NCI-H1694 (cell line): ENCODE data around the gene BRPF1.

Source experiments
- DNase-seq: peaks from one replicate; lab custom pipeline; 2025; lab: John Stamatoyannopoulos, UW

BRPF1 gene

GRCh38 chr3:9787714-9788113 is 56.2 kb downstream of the BRPF1 start:
- no peak for DNase-seq

- DNase-seq = no peak
Observed at GRCh38 chr3:9791127-9791526, 59.6 kb downstream of the BRPF1 start.

GRCh38 chr3:9791790-9792404 is 60.4 kb downstream of the BRPF1 start:
- no peak for DNase-seq

GRCh38 chr3:9792405-9793160 is 61.0 kb downstream of the BRPF1 start, which contains the start of the genes ARPC4 and TADA3:
TSS of gene ARPC4 (plus strand) at chr3:9793082. CDS start at chr3:9793122, 40 bp downstream.
TSS of gene TADA3 (minus strand) at chr3:9792473. CDS start at chr3:9791466, 1,007 bp downstream.
- peak; percentile 47 for DNase-seq

GRCh38 chr3:9793161-9793781 is 61.7 kb downstream of the BRPF1 start:
- DNase-seq = no peak

GRCh38 chr3:9794400-9794799 is 62.9 kb downstream of the BRPF1 start:
- no peak for DNase-seq

GRCh38 chr3:9795207-9795606 is 63.7 kb downstream of the BRPF1 start:
- DNase-seq = no peak

- DNase-seq = no peak
Observed at GRCh38 chr3:9797196-9797945, 65.8 kb downstream of the BRPF1 start.
